ENCODE results near the gene PRDM16. TPM values are rescaled to one million over a fixed set of nuclear protein-coding genes. Genes with fewer than 3 reads are reported as not detected.

The PRDM16 gene
- total RNA-seq, 2 experiments from 2014 or later = not detected

GRCh38 chr1:3084154-3084553, 15.2 kb downstream of the PRDM16 start:
- ChIA-PET POLR2A (no interaction called here), CTCF (ENCODE audit: unreplicated experiment) (no interaction called here)
- H3K36me3 ChIP-seq (ENCODE audit: insufficient read depth, low read length) = no peaks in the 10 kb centered on the region
- no peak overlapping the region for H2AFZ ChIP-seq (ENCODE audit: low read length)
- intact Hi-C loops (cut with micrococcal nuclease; ENCODE audit: unreplicated experiment) = no loop called here
- H3K4me2 ChIP-seq (ENCODE audit: low read length) = no peak overlapping the region
- H3K9me2 ChIP-seq (ENCODE audit: insufficient read depth, low read length) = no peaks in the 10 kb centered on the region
- no peaks in the 10 kb centered on the region for H4K20me1 ChIP-seq (ENCODE audit: insufficient read depth, low read length)
- DNase-seq (ENCODE audit: low spot score) = no peak
- no peaks in the 10 kb centered on the region for H3K9me3 ChIP-seq (ENCODE audit: low read length)
- H3K4me1 ChIP-seq (ENCODE audit: insufficient read depth, low read length, poor library complexity, severe bottlenecking) = no peaks in the 10 kb centered on the region
- no peaks in the 10 kb centered on the region for H3K79me2 ChIP-seq (ENCODE audit: insufficient read depth, low read depth, low read length)
- no peak overlapping the region for H3K4me3 ChIP-seq (ENCODE audit: low read depth, low read length, poor library complexity, severe bottlenecking)
- TF ChIP-seq, protein P1, sequence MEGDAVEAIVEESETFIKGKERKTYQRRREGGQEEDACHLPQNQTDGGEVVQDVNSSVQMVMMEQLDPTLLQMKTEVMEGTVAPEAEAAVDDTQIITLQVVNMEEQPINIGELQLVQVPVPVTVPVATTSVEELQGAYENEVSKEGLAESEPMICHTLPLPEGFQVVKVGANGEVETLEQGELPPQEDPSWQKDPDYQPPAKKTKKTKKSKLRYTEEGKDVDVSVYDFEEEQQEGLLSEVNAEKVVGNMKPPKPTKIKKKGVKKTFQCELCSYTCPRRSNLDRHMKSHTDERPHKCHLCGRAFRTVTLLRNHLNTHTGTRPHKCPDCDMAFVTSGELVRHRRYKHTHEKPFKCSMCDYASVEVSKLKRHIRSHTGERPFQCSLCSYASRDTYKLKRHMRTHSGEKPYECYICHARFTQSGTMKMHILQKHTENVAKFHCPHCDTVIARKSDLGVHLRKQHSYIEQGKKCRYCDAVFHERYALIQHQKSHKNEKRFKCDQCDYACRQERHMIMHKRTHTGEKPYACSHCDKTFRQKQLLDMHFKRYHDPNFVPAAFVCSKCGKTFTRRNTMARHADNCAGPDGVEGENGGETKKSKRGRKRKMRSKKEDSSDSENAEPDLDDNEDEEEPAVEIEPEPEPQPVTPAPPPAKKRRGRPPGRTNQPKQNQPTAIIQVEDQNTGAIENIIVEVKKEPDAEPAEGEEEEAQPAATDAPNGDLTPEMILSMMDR (conservative IDR thresholded peaks at IDR 0.05; ENCODE audit: low read length) = no peak
- no peak for TF ChIP-seq EZH2phosphoT487 (IDR thresholded peaks at IDR 0.05; ENCODE audit: borderline replicate concordance, low read depth, low read length)
- H3K27ac ChIP-seq (ENCODE audit: low read depth, low read length, poor library complexity, severe bottlenecking) = no peak overlapping the region
- no TSS peak for BruUV-seq (replicated peaks)

- H3K27ac ChIP-seq (ENCODE audit: low read depth, low read length, poor library complexity, severe bottlenecking) = no peak overlapping the region
- no peaks in the 10 kb centered on the region for H3K9me3 ChIP-seq (ENCODE audit: low read length)
- no peak overlapping the region for H2AFZ ChIP-seq (ENCODE audit: low read length)
- no peak for DNase-seq (ENCODE audit: low spot score)
- ChIA-PET POLR2A (no interaction called here), CTCF (ENCODE audit: unreplicated experiment) (no interaction called here)
- no peak for TF ChIP-seq EZH2phosphoT487 (IDR thresholded peaks at IDR 0.05; ENCODE audit: borderline replicate concordance, low read depth, low read length)
- TF ChIP-seq, protein P1 (conservative IDR thresholded peaks at IDR 0.05; ENCODE audit: low read length) = no peak
- BruUV-seq (replicated peaks) = no TSS peak
- intact Hi-C loops (cut with micrococcal nuclease; ENCODE audit: unreplicated experiment) = no loop called here
- H3K79me2 ChIP-seq (ENCODE audit: insufficient read depth, low read depth, low read length) = no peaks in the 10 kb centered on the region
- H3K4me3 ChIP-seq (ENCODE audit: low read depth, low read length, poor library complexity, severe bottlenecking) = no peak overlapping the region
- no peaks in the 10 kb centered on the region for H4K20me1 ChIP-seq (ENCODE audit: insufficient read depth, low read length)
- no peaks in the 10 kb centered on the region for H3K36me3 ChIP-seq (ENCODE audit: insufficient read depth, low read length)
- no peaks in the 10 kb centered on the region for H3K4me1 ChIP-seq (ENCODE audit: insufficient read depth, low read length, poor library complexity, severe bottlenecking)
- no peak overlapping the region for H3K4me2 ChIP-seq (ENCODE audit: low read length)
- no peaks in the 10 kb centered on the region for H3K9me2 ChIP-seq (ENCODE audit: insufficient read depth, low read length)
Measured at GRCh38 chr1:3084726-3085125, 15.7 kb downstream of the PRDM16 start.

- Histone ChIP-seq H4K20me1 (ENCODE audit: insufficient read depth, low read length) (no peaks in the 10 kb centered on the region), H3K36me3 (ENCODE audit: insufficient read depth, low read length) (no peaks in the 10 kb centered on the region), H3K79me2 (ENCODE audit: insufficient read depth, low read depth, low read length) (no peaks in the 10 kb centered on the region), H3K4me2 (ENCODE audit: low read length) (no peak overlapping the region), H3K9me3 (ENCODE audit: low read length) (no peaks in the 10 kb centered on the region), H3K4me3 (ENCODE audit: low read depth, low read length, poor library complexity, severe bottlenecking) (no peak overlapping the region), H3K27ac (ENCODE audit: low read depth, low read length, poor library complexity, severe bottlenecking) (no peak overlapping the region), H3K9me2 (ENCODE audit: insufficient read depth, low read length) (no peaks in the 10 kb centered on the region), H3K4me1 (ENCODE audit: insufficient read depth, low read length, poor library complexity, severe bottlenecking) (no peaks in the 10 kb centered on the region), H2AFZ (ENCODE audit: low read length) (no peak overlapping the region)
- CTCF ChIA-PET (ENCODE audit: unreplicated experiment) = no interaction called here
- POLR2A ChIA-PET = no interaction called here
- no TSS peak for BruUV-seq (replicated peaks)
- TF ChIP-seq, protein P1 (conservative IDR thresholded peaks at IDR 0.05; ENCODE audit: low read length) = no peak
- TF ChIP-seq EZH2phosphoT487 (IDR thresholded peaks at IDR 0.05; ENCODE audit: borderline replicate concordance, low read depth, low read length) = no peak
- intact Hi-C loops (cut with micrococcal nuclease; ENCODE audit: unreplicated experiment) = no loop called here
- no peak for DNase-seq (ENCODE audit: low spot score)
Measured at GRCh38 chr1:3085721-3086120, 16.7 kb downstream of the PRDM16 start.
